MG63 (cell line): ENCODE measurements around the gene PPP4R2. TPM values are rescaled to one million over a fixed set of nuclear protein-coding genes. Genes with fewer than 3 reads are reported as not detected.

Experiments
- DNase-seq: peaks from one replicate; pipeline ENCODE4 v3.0.0-alpha.2; 2020
- H3K27me3 ChIP-seq: fragments of 250-450 bp; sonication (Bioruptor Pico); 2 replicates; pipeline ENCODE4 v1.5.1; 2020; ENCODE audit warnings: mild to moderate bottlenecking, moderate library complexity
- H3K36me3 ChIP-seq: fragments of 250-450 bp; sonication (Bioruptor Pico); 2 replicates; pipeline ENCODE4 v1.5.1; 2020; ENCODE audit warnings: mild to moderate bottlenecking, moderate library complexity
- H3K4me3 ChIP-seq: fragments of 250-450 bp; sonication (Bioruptor Pico); 2 replicates; pipeline ENCODE4 v1.5.1; 2020; ENCODE audit warnings: mild to moderate bottlenecking, moderate library complexity
- H3K9me3 ChIP-seq: fragments of 250-450 bp; sonication (Bioruptor Pico); 2 replicates; pipeline ENCODE4 v1.5.1; 2020; ENCODE audit warnings: mild to moderate bottlenecking, moderate library complexity
- total RNA-seq: library from RNA; depleted of rRNA; stranded (reverse); fragments of >200 nt; shearing (Covaris generic); gene quantifications from 2 replicates; pipeline ENCODE4 v1.2.3, GENCODE V29; 2014; ENCODE audit warnings: low replicate concordance

PPP4R2 gene
- total RNA-seq, 1 experiment from 2014 or later: 18.9 TPM

- H3K27me3 ChIP-seq: no peaks in the 10 kb centered on the region
- H3K36me3 ChIP-seq: peaks cover 8% of the 10 kb centered on the region
- no peaks in the 10 kb centered on the region for H3K9me3 ChIP-seq
- H3K4me3 ChIP-seq: no peak overlapping the region
- no peak for DNase-seq
Observed at GRCh38 chr3:73070675-73071575, 74.3 kb downstream of the PPP4R2 start.

- peaks cover 6% of the 10 kb centered on the region for H3K36me3 ChIP-seq
- no peaks in the 10 kb centered on the region for H3K9me3 ChIP-seq
- H3K27me3 ChIP-seq: no peaks in the 10 kb centered on the region
- H3K4me3 ChIP-seq: no peak overlapping the region
- DNase-seq: no peak
Observed at GRCh38 chr3:73071952-73072351, 75.3 kb downstream of the PPP4R2 start.

DNA sequence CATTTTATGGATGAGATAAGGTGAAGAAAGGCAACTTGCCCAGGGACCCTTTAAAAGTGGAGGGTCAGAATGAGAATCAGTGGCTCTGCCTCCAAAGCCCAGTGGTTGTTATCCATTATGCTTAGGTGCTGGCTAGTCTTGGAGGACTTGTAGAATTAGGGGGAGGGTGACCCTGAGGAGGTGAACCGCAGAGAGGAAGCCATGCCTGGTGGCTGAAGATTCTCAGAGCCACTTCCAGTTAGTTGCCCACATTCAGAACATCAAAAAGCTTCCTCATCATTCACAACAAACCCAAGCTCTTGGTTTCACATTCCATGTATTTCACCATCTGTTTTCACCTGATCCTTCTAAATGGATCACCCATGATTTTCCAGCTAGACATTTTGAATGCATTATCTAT, 76.0 kb downstream of the PPP4R2 start:
- H3K27me3 ChIP-seq: no peaks in the 10 kb centered on the region
- no peak overlapping the region for H3K4me3 ChIP-seq
- H3K36me3 ChIP-seq: peaks cover under 1% of the 10 kb centered on the region
- no peak for DNase-seq
- H3K9me3 ChIP-seq: no peaks in the 10 kb centered on the region

DNA sequence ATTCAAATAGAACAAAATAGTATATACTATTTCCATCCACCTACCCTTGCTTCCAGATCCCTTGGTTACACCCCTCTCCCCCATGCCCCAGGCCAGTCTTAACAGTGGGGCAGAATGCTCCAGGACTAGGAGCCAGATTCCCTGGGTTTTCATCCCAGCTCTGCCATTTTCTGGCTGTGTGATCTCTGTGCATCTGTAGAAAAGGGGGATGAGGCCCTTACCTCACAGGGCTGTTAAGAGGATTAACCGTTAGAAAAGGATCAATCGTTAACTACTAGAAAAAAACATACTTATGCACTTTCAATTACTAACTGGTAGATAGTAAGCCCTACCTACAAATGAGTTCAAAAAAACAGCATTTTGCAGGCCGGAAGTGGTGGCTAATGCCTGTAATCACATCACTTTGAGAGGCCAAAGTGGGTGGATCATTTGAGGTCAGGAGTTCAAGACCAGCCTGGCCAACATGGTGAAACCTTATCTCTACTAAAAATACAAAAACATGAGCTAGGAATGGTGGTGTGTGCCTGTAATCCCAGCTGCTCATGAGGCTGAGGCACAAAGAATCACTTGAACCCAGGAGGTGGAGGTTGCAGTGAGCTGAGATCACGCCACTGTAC, 76.6 kb downstream of the PPP4R2 start:
- Histone ChIP-seq H3K27me3 (no peaks in the 10 kb centered on the region), H3K9me3 (no peaks in the 10 kb centered on the region), H3K36me3 (no peaks in the 10 kb centered on the region; the same call in 1 of the 2 replicates), H3K4me3 (no peak overlapping the region)
- peak; percentile 3 for DNase-seq

DNA sequence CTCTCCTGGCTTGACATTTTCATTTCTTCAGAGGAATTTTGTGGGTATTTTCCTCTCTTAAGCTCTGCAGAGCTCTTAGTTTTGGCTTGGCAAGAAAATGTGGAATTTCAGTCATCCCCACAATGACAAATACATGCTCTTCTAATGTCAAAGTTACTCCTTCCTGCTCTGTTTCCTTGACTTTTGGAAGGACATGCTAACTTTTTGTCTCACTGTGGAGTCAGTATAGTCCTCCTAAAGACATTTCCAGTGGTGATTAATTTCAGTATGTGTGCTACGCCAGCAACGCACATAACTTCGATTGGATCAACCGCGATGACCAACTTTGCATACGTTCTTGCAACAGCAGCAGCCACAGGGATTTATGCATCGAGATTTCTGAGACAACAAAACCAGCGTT, 78.2 kb downstream of the PPP4R2 start:
- DNase-seq: no peak
- Histone ChIP-seq H3K27me3 (no peaks in the 10 kb centered on the region), H3K36me3 (no peaks in the 10 kb centered on the region), H3K4me3 (no peak overlapping the region), H3K9me3 (no peaks in the 10 kb centered on the region)

DNA sequence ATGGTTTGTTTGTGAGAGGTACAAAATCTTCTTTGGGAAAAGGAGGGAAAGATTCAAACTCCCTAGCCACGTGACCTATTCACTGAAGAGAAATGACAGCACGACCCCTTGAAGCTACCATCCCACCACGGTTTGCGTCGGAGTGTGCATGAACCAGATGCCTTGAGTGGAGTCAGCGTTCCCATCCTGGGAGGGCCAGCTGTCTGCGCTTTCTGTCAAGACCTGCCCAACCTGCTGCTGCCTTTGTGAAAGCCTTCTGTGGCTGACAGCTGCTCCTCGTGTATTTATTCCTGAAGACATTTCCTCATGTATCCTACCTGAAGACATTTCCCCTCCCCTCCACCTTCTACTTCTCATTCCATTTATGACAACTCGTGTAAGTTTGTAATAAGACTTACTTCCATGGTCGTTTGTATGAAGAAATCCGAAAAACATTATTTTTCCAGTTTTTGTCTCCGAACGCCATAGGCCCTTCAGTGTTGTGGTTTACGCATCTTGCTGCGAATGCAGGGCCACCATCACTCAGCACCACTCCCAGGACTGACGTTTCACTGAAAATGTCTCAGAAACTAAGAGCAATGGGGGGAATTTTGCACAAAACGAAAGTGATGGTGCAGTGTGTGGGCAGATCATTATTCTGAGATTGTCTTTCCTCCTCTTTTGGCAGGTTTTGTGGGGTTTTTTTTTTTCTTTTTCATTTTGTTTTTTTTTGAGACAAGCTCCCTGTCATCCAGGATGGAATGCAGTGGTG, 83.8 kb downstream of the PPP4R2 start:
- Histone ChIP-seq H3K36me3 (no peaks in the 10 kb centered on the region), H3K4me3 (no peak overlapping the region), H3K27me3 (no peaks in the 10 kb centered on the region), H3K9me3 (no peaks in the 10 kb centered on the region)
- no peak for DNase-seq

DNA sequence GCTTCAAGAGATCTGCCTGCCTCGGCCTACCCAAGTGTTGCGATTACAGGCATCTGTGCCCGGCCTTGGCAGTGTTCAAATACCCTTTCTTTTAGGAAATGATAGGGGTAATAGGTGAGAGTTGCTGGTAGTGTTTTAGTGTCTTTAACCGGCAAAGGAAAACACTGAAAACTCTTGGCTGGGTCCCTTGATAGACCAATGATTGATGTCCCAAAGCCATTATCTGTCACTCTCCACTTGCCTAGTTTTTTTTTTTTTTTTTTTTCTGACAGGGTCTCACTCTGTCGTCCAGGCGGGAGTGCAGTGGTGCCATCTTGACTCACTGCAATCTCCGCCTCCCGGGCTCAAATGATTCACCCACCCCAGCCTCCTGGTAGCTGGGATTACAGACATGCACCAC, 84.5 kb downstream of the PPP4R2 start:
- DNase-seq: no peak

GRCh38 chr3:73084170-73084569, 87.6 kb downstream of the PPP4R2 start:
- no peak for DNase-seq

More for the DNA sequence above, 84.5 kb downstream of the PPP4R2 start:
- Histone ChIP-seq H3K36me3 (no peaks in the 10 kb centered on the region), H3K27me3 (no peaks in the 10 kb centered on the region), H3K4me3 (no peak overlapping the region), H3K9me3 (no peaks in the 10 kb centered on the region)

GRCh38 chr3:73086071-73086494, 89.5 kb downstream of the PPP4R2 start:
- H3K27me3 ChIP-seq: no peaks in the 10 kb centered on the region
- H3K9me3 ChIP-seq: no peaks in the 10 kb centered on the region
- H3K4me3 ChIP-seq: no peak overlapping the region
- DNase-seq: no peak
- H3K36me3 ChIP-seq: no peaks in the 10 kb centered on the region

More at GRCh38 chr3:73084170-73084569, 87.6 kb downstream of the PPP4R2 start:
- no peaks in the 10 kb centered on the region for H3K27me3 ChIP-seq
- H3K9me3 ChIP-seq: no peaks in the 10 kb centered on the region
- no peaks in the 10 kb centered on the region for H3K36me3 ChIP-seq
- H3K4me3 ChIP-seq: no peak overlapping the region

- Histone ChIP-seq H3K36me3 (no peaks in the 10 kb centered on the region), H3K9me3 (no peaks in the 10 kb centered on the region), H3K4me3 (no peak overlapping the region), H3K27me3 (no peaks in the 10 kb centered on the region)
- peak; percentile 23 for DNase-seq
Observed at GRCh38 chr3:73094129-73094528, 97.5 kb downstream of the PPP4R2 start.

GRCh38 chr3:73094951-73095350, 98.3 kb downstream of the PPP4R2 start:
- Histone ChIP-seq H3K4me3 (no peak overlapping the region), H3K9me3 (no peaks in the 10 kb centered on the region), H3K27me3 (no peaks in the 10 kb centered on the region), H3K36me3 (no peaks in the 10 kb centered on the region)
- DNase-seq: no peak

GRCh38 chr3:73096169-73096568, 99.6 kb downstream of the PPP4R2 start:
- no peak overlapping the region for H3K4me3 ChIP-seq
- no peaks in the 10 kb centered on the region for H3K9me3 ChIP-seq
- DNase-seq: no peak
- no peaks in the 10 kb centered on the region for H3K27me3 ChIP-seq
- no peaks in the 10 kb centered on the region for H3K36me3 ChIP-seq

DNA sequence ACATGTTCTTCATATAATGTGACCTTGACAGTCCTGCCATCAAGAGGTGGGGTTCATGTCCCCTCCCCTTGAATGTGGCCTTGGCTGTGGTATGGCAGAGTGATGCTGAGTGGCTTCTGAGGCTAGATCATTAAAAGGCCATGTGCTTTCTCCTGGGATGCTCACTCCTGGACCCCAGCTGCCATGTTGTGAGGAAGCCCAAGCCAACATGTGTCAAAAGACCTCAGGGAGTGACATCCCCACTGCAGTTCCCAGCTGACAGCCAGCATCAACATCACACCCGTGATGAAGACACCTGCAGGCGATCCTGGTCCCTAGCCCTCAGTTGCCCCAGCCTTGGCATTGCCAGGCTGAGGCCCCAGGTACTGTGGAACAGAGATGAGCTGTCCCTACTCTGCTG, 101.4 kb downstream of the PPP4R2 start:
- no peaks in the 10 kb centered on the region for H3K27me3 ChIP-seq

DNA sequence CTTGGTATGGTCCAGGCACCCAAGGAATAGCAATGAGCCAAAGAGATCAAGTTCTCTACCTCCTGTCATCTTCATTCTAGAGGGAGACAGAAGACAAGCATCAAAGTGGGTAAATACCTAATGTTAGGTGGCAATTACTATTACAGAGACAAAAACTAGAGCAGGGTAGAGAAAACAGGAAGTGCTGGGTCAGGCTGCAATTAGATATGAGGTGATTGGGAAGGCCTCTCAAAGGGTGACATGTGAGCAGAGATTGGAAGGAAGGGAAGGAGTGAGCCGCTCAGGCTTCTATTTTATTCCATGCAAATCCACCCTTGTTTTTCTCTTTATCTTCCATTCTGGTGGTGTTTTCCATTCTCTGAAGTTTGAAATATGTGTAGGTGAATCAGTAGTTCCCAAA, 102.3 kb downstream of the PPP4R2 start:
- H3K36me3 ChIP-seq: no peaks in the 10 kb centered on the region
- H3K9me3 ChIP-seq: no peaks in the 10 kb centered on the region
- H3K27me3 ChIP-seq: no peaks in the 10 kb centered on the region
- no peak for DNase-seq
- no peak overlapping the region for H3K4me3 ChIP-seq

More for the DNA sequence above, 101.4 kb downstream of the PPP4R2 start:
- no peaks in the 10 kb centered on the region for H3K36me3 ChIP-seq
- H3K9me3 ChIP-seq: no peaks in the 10 kb centered on the region
- H3K4me3 ChIP-seq: no peak overlapping the region
- DNase-seq: no peak

- Histone ChIP-seq H3K36me3 (no peaks in the 10 kb centered on the region), H3K4me3 (no peak overlapping the region), H3K27me3 (no peaks in the 10 kb centered on the region), H3K9me3 (no peaks in the 10 kb centered on the region)
- DNase-seq: peak; percentile 31
Observed at GRCh38 chr3:73100741-73101559, 104.3 kb downstream of the PPP4R2 start.

- no peak overlapping the region for H3K4me3 ChIP-seq
- H3K9me3 ChIP-seq: no peaks in the 10 kb centered on the region
- no peaks in the 10 kb centered on the region for H3K27me3 ChIP-seq
- DNase-seq: no peak
- H3K36me3 ChIP-seq: no peaks in the 10 kb centered on the region
Observed at GRCh38 chr3:73101881-73102280, 105.3 kb downstream of the PPP4R2 start.
